HepG2 (cell line): ENCODE data around the gene RAPGEF6. TPM values are rescaled to one million over a fixed set of nuclear protein-coding genes. Genes with fewer than 3 reads are reported as not detected.

Experiments used
- CCDC6 ChIP-seq: sonication (generic); formaldehyde crosslinking; IDR thresholded peaks from 2 replicates; pipeline ENCODE4 v1.8.1; 2022; ENCODE audit warnings: mild to moderate bottlenecking, missing genetic modification reagents, moderate library complexity
- CEBPG ChIP-seq: IDR thresholded peaks from 2 replicates; pipeline ENCODE4 v1.6.1; 2016
- ELF3 ChIP-seq: IDR thresholded peaks from 2 replicates; pipeline ENCODE4 v1.6.1; 2016; ENCODE audit warnings: missing genetic modification reagents, missing compliant biosample characterization
- FOSL1 ChIP-seq: sonication (generic); formaldehyde crosslinking; IDR thresholded peaks from 2 replicates; pipeline ENCODE4 v1.9.0; 2021; ENCODE audit warnings: missing genetic modification reagents, borderline replicate concordance
- MED1 ChIP-seq: sonication (generic); formaldehyde crosslinking; IDR thresholded peaks from 2 replicates; pipeline ENCODE4 v1.4.0; 2020; ENCODE audit warnings: missing genetic modification reagents
- NCOA2 ChIP-seq: sonication (generic); formaldehyde crosslinking; IDR thresholded peaks from 2 replicates; pipeline ENCODE4 v1.8.0; 2022; ENCODE audit warnings: inconsistent platforms
- NR2F6 ChIP-seq, 2 experiments: IDR thresholded peaks; 2 replicates each; pipeline ENCODE4 v1.6.1; 2016; ENCODE audit warnings: antibody characterized with exemption in 1 of 2, mild to moderate bottlenecking in 1 of 2
- PAWR ChIP-seq: sonication (generic); formaldehyde crosslinking; IDR thresholded peaks from 2 replicates; pipeline ENCODE4 v1.4.0; 2020; ENCODE audit warnings: missing genetic modification reagents, mild to moderate bottlenecking, borderline replicate concordance
- PRDM10 ChIP-seq: sonication (generic); formaldehyde crosslinking; IDR thresholded peaks from 2 replicates; pipeline ENCODE4 v1.4.0; 2020; ENCODE audit warnings: low read depth, missing genetic modification reagents
- SOX13 ChIP-seq, 3 experiments: fragments of 450-650 bp in 1 of 3; sonication (generic) in 1 of 3; formaldehyde crosslinking in 1 of 3; IDR thresholded peaks in 2 of 3; conservative IDR thresholded peaks in 1 of 3; 2 replicates each; pipeline versions ENCODE4 v1.5.0 to v1.6.1; 2016 to 2020; ENCODE audit warnings: antibody characterized with exemption in 1 of 3, mild to moderate bottlenecking in 1 of 3, missing compliant biosample characterization in 1 of 3, missing genetic modification reagents in 1 of 3, moderate library complexity in 1 of 3
- SOX5 ChIP-seq: IDR thresholded peaks from 2 replicates; pipeline ENCODE4 v1.6.1; 2016; ENCODE audit warnings: borderline replicate concordance
- SOX6 ChIP-seq, 2 experiments: fragments of 450-650 bp in 1 of 2; sonication (generic) in 1 of 2; formaldehyde crosslinking in 1 of 2; IDR thresholded peaks; 2 replicates each; pipeline versions ENCODE4 v1.4.0 to v1.6.1; 2017 to 2020; ENCODE audit warnings: antibody characterized with exemption in 1 of 2, mild to moderate bottlenecking in 1 of 2, missing genetic modification reagents in 1 of 2
- ZBTB42 ChIP-seq: sonication (generic); formaldehyde crosslinking; IDR thresholded peaks from 2 replicates; pipeline ENCODE4 v1.5.0; 2020; ENCODE audit warnings: mild to moderate bottlenecking, missing genetic modification reagents
- ZKSCAN1 ChIP-seq: fragments of 150-350 bp; IDR thresholded peaks from 2 replicates; pipeline ENCODE4 v1.6.1; 2014; ENCODE audit warnings: low read length
- ZKSCAN8 ChIP-seq: IDR thresholded peaks from 2 replicates; pipeline ENCODE4 v1.6.1; 2016; ENCODE audit warnings: borderline replicate concordance, missing genetic modification reagents, missing compliant biosample characterization
- ZNF235 ChIP-seq: sonication (generic); formaldehyde crosslinking; IDR thresholded peaks from 2 replicates; pipeline ENCODE4 v1.8.1; 2023; ENCODE audit warnings: mild to moderate bottlenecking, missing genetic modification reagents, borderline replicate concordance
- ZNF24 ChIP-seq: fragments of 450-650 bp; IDR thresholded peaks from 2 replicates; pipeline ENCODE4 v1.6.1; 2017; ENCODE audit warnings: antibody characterized with exemption, mild to moderate bottlenecking
- ZNF496 ChIP-seq: sonication (generic); formaldehyde crosslinking; IDR thresholded peaks from 2 replicates; pipeline ENCODE4 v1.8.1; 2023; ENCODE audit warnings: mild to moderate bottlenecking, moderate library complexity, missing genetic modification reagents; ENCODE audit not compliant: insufficient replicate concordance
- ZNF558 ChIP-seq: sonication (generic); formaldehyde crosslinking; IDR thresholded peaks from 2 replicates; pipeline ENCODE4 v1.9.0; 2022; ENCODE audit warnings: mild to moderate bottlenecking, missing genetic modification reagents, borderline replicate concordance
- ZNF775 ChIP-seq: sonication (generic); formaldehyde crosslinking; IDR thresholded peaks from 2 replicates; pipeline ENCODE4 v1.4.0; 2020; ENCODE audit warnings: missing genetic modification reagents, mild to moderate bottlenecking, moderate library complexity, borderline replicate concordance
- ZNF777 ChIP-seq: sonication (generic); formaldehyde crosslinking; IDR thresholded peaks from 2 replicates; pipeline ENCODE4 v1.4.0; 2020; ENCODE audit warnings: missing genetic modification reagents
- polyA plus RNA-seq, 8 experiments: library from polyadenylated mRNA; depleted of rRNA in 3 of 8; stranded (reverse) in 7 of 8; unstranded in 1 of 8; fragments of >200 nt; fragmentation: Illumina TruSeq in 4 of 8; extraction: Trizol in 4 of 8; gene quantifications; 2 replicates each; pipeline versions ENCODE4 v1.2.1 to v1.2.3, GENCODE V29; 2011 to 2016; ENCODE audit warnings: low read depth in 4 of 8, missing spikeins in 1 of 8, mixed read lengths in 1 of 8; ENCODE audit not compliant: insufficient read depth in 1 of 8
- total RNA-seq, 5 experiments: library from RNA; depleted of rRNA; stranded (reverse); fragments of >200 nt; fragmentation: Illumina TruSeq; extraction: Trizol; gene quantifications; 2 replicates each; pipeline ENCODE4 v1.2.3, GENCODE V29; 2016; ENCODE audit warnings: low read depth in 1 of 5
- TF ChIP-seq, protein P1 (sequence below): fragments of 450-650 bp; IDR thresholded peaks from 2 replicates; pipeline ENCODE4 v1.6.1; 2017; ENCODE audit warnings: mild to moderate bottlenecking

RAPGEF6 gene
- total and polyA plus RNA-seq, 2 of the 13 experiments (the other 11 are each of a cell fraction or from before 2014, with no cell fraction given): 7.7 to 24.6 TPM

- TF ChIP-seq ZBTB42 (CRISPR knock-in tag): no peak
- peak; percentile 99 for TF ChIP-seq ZKSCAN1
- no peak for TF ChIP-seq ZNF558
- no peak for TF ChIP-seq ZNF496 (CRISPR knock-in tag)
- TF ChIP-seq, protein P1, sequence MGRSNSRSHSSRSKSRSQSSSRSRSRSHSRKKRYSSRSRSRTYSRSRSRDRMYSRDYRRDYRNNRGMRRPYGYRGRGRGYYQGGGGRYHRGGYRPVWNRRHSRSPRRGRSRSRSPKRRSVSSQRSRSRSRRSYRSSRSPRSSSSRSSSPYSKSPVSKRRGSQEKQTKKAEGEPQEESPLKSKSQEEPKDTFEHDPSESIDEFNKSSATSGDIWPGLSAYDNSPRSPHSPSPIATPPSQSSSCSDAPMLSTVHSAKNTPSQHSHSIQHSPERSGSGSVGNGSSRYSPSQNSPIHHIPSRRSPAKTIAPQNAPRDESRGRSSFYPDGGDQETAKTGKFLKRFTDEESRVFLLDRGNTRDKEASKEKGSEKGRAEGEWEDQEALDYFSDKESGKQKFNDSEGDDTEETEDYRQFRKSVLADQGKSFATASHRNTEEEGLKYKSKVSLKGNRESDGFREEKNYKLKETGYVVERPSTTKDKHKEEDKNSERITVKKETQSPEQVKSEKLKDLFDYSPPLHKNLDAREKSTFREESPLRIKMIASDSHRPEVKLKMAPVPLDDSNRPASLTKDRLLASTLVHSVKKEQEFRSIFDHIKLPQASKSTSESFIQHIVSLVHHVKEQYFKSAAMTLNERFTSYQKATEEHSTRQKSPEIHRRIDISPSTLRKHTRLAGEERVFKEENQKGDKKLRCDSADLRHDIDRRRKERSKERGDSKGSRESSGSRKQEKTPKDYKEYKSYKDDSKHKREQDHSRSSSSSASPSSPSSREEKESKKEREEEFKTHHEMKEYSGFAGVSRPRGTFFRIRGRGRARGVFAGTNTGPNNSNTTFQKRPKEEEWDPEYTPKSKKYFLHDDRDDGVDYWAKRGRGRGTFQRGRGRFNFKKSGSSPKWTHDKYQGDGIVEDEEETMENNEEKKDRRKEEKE: no peak
- no peak for TF ChIP-seq ZNF777 (CRISPR knock-in tag)
- no peak for TF ChIP-seq SOX6 (IDR thresholded peaks at IDR 0.05)
- TF ChIP-seq SOX6 (CRISPR knock-in tag; IDR thresholded peaks at IDR 0.05): peak; percentile 87
- no peak for TF ChIP-seq FOSL1 (CRISPR knock-in tag)
- TF ChIP-seq CEBPG (CRISPR knock-in tag): peak; percentile 84
- no peak for TF ChIP-seq PRDM10 (CRISPR knock-in tag)
- TF ChIP-seq ZKSCAN8 (CRISPR knock-in tag): peak; percentile 17; the same call in 1 of the 2 replicates
- TF ChIP-seq PAWR (CRISPR knock-in tag): no peak
- TF ChIP-seq NCOA2 (CRISPR knock-in tag): peak; percentile 75
- TF ChIP-seq ZNF235 (CRISPR knock-in tag): no peak
- TF ChIP-seq MED1 (CRISPR knock-in tag): peak; percentile 54
- TF ChIP-seq ZNF24: no peak
- TF ChIP-seq CCDC6: no peak
- 0 out of 2 replicates have a peak, but pooled peaks have one; percentile 11 for TF ChIP-seq NR2F6 (IDR thresholded peaks at IDR 0.05)
- peak; percentile 40; the same call in 1 of the 2 replicates for TF ChIP-seq NR2F6 (CRISPR knock-in tag; IDR thresholded peaks at IDR 0.05)
- TF ChIP-seq SOX5 (CRISPR knock-in tag): peak; percentile 85
- 0 out of 2 replicates have a peak, but pooled peaks have one; percentile 38 for TF ChIP-seq ZNF775 (CRISPR knock-in tag)
- TF ChIP-seq ELF3: peak; percentile 37; the same call in 1 of the 2 replicates
- TF ChIP-seq SOX13 (IDR thresholded peaks at IDR 0.05): no peak; the same call in 1 of the 2 replicates
- TF ChIP-seq SOX13 (CRISPR knock-in tag; conservative IDR thresholded peaks at IDR 0.05 in 1 of 2, IDR thresholded peaks at IDR 0.05 in 1 of 2): peak in 1 of 2 experiments; percentile 83; a peak in 2 of 4 replicates
Measured at GRCh38 chr5:131630208-131630962, 4.6 kb downstream of the RAPGEF6 start (continued).
